ENCODE results near the gene HELZ. TPM values are rescaled to one million over a fixed set of nuclear protein-coding genes. Genes with fewer than 3 reads are reported as not detected.

Gene HELZ
- total and polyA plus RNA-seq, 2 of the 8 experiments (the other 6 are each of a cell fraction or from before 2014, with no cell fraction given): 10.0 to 48.7 TPM

DNA sequence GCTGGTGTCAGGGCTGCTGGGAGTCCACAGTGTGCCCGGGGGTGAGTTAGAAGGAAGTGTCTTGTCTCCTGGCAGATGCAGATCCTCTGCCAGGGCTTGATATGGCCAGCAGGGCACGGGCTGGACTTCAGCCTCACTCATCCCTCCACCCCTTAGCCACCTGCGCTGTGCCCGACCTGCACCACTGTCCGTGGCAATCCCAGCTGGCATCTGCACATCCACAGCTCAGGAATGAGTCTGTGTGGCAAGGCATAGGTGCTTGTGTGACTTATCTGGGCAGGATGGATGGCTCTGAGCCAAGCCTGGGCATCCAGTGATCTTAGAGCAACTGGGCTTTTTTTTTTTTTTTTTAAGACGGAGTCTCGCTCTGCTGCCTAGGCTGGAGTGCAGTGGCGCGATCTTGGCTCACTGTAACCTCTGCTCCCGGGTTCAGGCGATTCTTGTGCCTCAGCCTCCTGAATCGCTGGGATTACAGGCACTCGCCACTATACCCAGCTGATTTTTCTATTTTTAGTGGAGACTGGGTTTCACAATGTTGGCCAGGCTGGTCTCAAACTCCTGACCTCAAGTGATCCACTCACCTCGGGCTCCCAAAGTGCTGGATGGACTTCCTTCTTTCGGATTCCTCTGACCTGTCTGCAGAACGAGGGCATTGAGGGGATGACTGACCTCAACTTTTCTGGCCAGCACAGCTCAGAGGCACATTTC, 223.1 kb downstream of the HELZ start (continued):
- TF ChIP-seq BRCA1 (IDR thresholded peaks at IDR 0.05; ENCODE audit: low read depth, low read length) (no peak), GABPA (IDR thresholded peaks at IDR 0.05; ENCODE audit: borderline replicate concordance, insufficient read depth, low read length) (no peak), JUND (IDR thresholded peaks at IDR 0.05; ENCODE audit: low read length) (no peak)
